Left cardiac atrium (tissue), 4 donors: ENCODE results near the gene CCDC148. TPM values are rescaled to one million over a fixed set of nuclear protein-coding genes. Genes with fewer than 3 reads are reported as not detected.

ENCODE experiments used
- ATAC-seq, 2 donors: fragments of 200-7000 bp; cut with Tn5 transposase; one replicate each; pipeline ENCODE4 v1.9.1; 2020; ENCODE audit warnings: mild to moderate bottlenecking in 2 of 2, moderate library complexity in 2 of 2
- DNase-seq: peaks from one replicate; pipeline ENCODE4 v3.0.0-alpha.2; 2020
- intact Hi-C, 2 donors: fragments of 100-400 bp; cut with DNase I; formaldehyde crosslinking; loops; one replicate each; pipeline versions ENCODE4 v1.14.1 to v1.15.1; 2022 to 2023
- total RNA-seq, 2 donors: library from RNA; stranded (reverse); fragmentation: NEBNext Ultra II Directional; extraction: Animal tissue kit (Norgen Biotek cat#: 25700); gene quantifications; one replicate each; pipeline ENCODE4 v1.2.1, GENCODE V29; 2021
- donor health status: DM: no; HTN: yes; CAD: no.
- donor health status: DM: no; HTN: yes; CAD: no; lungs with severe emphysema.
- donor health status: DM: yes; HTN: yes; CAD: no.
- donor health status: Dilated cardiomyopathy.

CCDC148 gene
- total RNA-seq, 2 donors from 2014 or later = 1.1 to 2.0 TPM

- intact Hi-C loops = no loop called here
- no peak for DNase-seq
- no peak for ATAC-seq
Observed at GRCh38 chr2:158124896-158125295, 331.7 kb downstream of the CCDC148 start.

Other genes with a start within 250 kb of the CCDC148 start
- 10 to 100 TPM; 62.5 to 64.8 TPM for gene PKP4, start 199 bp upstream of the CCDC148 start, total RNA-seq